Activated CD4-positive, alpha-beta T cell treated with anti-CD3 and anti-CD28 coated beads for 24 hours (primary cell): ENCODE measurements around the gene G0S2.

Source experiments
- DNase-seq, 2 donors: peaks; one replicate each; pipeline ENCODE4 v3.0.0-alpha.2; 2020; ENCODE audit warnings: low read depth in 2 of 2

Gene G0S2

DNA sequence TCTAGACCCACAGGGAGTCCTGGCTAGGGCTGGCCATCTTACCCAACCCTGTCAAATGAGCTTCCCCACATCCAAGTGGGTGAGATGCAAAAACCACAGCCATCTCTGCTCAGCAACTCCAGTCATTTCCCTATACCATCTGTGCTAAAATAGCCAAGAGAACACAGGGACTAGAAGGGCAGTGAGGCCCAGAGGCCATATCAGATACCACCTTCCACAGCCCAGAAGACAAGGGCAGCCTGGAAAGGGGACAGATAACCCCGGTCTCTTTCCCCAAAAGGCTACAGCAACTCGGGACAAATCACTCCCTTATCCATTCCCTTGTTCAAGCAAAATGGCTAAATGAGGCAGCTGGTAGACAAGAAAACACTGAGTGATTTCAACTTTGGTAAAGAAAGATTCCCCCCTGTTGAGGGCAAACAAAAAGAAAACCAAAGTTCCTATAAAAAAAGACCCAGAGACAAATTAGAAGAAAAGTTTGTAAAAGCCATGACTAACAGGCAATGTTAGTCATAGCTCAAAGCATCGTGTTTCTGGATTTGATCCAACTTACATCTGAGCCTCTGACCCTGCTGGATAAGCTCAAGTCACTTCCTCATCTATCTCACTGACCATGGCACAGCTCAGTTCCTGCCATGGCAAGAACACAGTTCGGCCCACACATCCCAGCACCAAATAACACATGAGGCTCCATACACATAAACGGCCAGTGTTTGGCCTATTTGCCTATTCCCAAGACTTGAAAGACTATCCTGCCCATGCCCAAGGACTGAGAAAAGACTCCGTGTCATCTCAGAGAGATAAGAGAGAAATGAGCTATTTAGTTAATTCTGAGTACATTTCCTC is 26.1 kb upstream of the G0S2 start:
- no peak for DNase-seq

- DNase-seq = no peak
These were observed 24.8 kb upstream of the G0S2 start for GRCh38 chr1:209650454-209650853.

DNA sequence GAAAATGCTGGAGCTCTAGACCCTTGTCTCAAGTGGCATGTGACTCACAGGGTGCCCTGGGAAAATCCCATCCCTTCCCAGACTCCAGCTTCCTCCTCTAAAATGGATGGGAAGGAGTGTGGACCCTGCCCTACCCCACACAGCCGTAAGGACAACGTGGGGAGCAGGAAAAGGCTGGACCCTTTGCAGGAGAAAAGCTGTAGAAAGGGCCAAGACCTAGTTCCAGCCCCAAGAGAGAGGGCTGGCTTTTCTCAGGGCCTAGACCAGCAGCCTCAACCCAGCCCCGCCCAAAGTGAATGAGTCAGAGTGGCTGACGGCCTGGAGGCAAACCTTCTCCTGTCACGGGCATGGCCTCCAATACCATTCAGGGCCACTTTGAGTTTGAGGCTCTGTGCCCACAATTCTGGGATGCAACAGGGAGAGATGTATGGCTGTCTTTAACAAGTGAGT is 24.0 kb upstream of the G0S2 start:
- DNase-seq = peak; percentile 44 to 64

- no peak for DNase-seq
These were observed 23.0 kb upstream of the G0S2 start, which contains the start of gene LAMB3 for GRCh38 chr1:209652121-209652735. TSS of gene LAMB3 (minus strand) at chr1:209652425. CDS start at chr1:209650944, 1,481 bp downstream.

- peak; percentile 19 to 55 for DNase-seq
These were observed 22.3 kb upstream of the G0S2 start for GRCh38 chr1:209652873-209653401.

DNA sequence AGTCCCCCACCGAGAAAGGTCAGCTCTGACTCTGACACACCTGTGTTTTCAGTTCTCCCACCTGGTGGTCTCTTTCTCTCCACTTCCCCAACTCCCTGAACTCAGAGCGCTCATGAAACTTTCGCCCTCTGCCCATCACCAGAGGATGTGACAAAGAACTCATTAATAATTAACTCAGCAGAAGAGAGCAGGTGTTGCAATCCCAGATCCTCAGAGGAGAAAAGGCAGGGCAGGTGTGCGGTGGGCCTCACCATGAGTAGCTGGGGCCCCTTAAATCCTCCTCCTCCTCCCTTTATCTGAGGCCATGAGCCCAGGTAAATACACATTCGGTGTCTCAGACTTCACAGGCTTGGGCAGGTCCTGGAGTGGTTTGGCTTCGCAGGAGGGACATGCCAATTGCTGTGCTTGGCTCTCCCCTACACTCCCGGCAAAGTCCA is 21.3 kb upstream of the G0S2 start:
- no peak for DNase-seq

GRCh38 chr1:209655411-209656231 is 19.6 kb upstream of the G0S2 start:
- DNase-seq = no peak

GRCh38 chr1:209657140-209657879 is 17.9 kb upstream of the G0S2 start:
- DNase-seq = no peak

DNA sequence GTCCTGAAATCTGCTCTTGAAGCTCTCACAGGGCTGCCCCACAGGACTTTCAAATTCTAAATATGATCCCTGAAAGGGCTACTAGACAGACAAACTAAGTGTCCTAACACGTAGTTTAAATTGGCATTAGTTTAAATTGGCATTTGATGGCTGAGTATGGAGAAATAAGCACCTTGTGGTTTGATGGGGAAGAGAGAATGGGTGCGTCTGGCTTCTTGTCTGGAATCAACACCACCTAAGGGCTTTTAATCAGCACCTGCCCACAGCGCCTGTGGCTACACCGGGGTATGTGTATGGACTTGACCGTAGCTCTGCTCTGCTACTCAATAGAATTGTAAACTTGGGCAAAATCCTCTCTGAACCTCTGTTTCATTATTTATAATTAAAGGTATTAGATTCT is 17.3 kb upstream of the G0S2 start:
- DNase-seq = no peak

DNA sequence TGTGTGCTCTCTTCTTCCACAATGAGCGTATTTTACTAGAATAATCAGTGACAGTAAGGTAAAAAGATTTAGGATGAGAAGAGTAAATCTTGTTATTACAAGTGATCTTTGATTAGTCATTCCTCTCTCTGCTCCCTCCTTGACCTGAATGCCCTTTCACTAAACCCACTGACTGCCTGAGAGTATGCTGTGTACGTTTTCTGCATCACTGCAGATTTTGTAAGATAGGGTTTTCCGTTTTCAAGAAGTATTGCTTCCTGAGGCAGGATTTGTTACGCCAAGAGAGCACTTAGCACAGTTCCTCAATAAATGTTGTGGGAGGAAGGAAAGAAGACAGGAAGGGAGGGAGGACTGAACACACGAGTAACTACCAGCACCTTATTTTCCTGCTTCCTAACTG is 15.3 kb upstream of the G0S2 start:
- DNase-seq = no peak

- no peak for DNase-seq
These were observed 14.1 kb upstream of the G0S2 start for GRCh38 chr1:209661071-209661470.

DNA sequence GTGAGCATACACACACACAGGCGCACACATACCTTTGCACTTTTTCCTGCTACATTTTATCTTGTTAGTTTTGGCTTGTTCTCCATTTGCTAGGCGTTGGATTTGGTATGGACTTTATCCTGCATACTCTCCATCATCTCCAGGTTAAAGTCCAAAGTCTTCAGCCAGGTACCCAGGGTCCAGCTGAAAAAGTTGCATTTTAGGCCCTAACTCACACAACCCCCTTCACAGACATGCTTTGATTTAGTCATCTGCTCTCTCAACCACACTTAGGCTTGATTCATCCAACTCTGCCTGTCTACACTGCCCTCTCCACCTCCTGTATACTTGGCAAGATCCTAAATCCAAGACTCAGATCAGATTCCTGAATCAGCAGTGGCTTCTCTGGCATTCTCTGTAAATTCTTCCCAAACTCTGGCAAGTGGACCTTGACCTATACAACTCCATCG is 12.3 kb upstream of the G0S2 start:
- no peak for DNase-seq

- no peak for DNase-seq
These were observed 8.1 kb upstream of the G0S2 start for GRCh38 chr1:209667103-209667502.

- DNase-seq = no peak
These were observed 7.5 kb upstream of the G0S2 start for GRCh38 chr1:209667708-209668107.

GRCh38 chr1:209670441-209671082 is 4.7 kb upstream of the G0S2 start:
- no peak for DNase-seq

- DNase-seq = no peak
These were observed 2.2 kb upstream of the G0S2 start for GRCh38 chr1:209672705-209673630.

- DNase-seq = no peak
These were observed 1.4 kb upstream of the G0S2 start for GRCh38 chr1:209673631-209674417.

GRCh38 chr1:209675565-209676154 is 448 bp downstream of the G0S2 start:
- no peak for DNase-seq
